Transverse colon (tissue), 4 donors: ENCODE measurements around the gene CCSER2. TPM values are rescaled to one million over a fixed set of nuclear protein-coding genes. Genes with fewer than 3 reads are reported as not detected.

ENCODE experiments used
- DNase-seq: peaks from one replicate; pipeline ENCODE4 v3.0.0-alpha.2; 2019
- H3K27ac ChIP-seq, 4 donors: fragments of 200-600 bp; sonication (generic); 2 replicates each; pipeline ENCODE4 v1.5.1; 2016 to 2018; ENCODE audit warnings: inconsistent platforms in 4 of 4
- H3K27me3 ChIP-seq: fragments of 200-600 bp; sonication (generic); 2 replicates; pipeline ENCODE4 v1.5.1; 2017; ENCODE audit warnings: inconsistent platforms
- H3K36me3 ChIP-seq, 4 donors: fragments of 200-600 bp; sonication (generic); 2 replicates each; pipeline ENCODE4 v1.5.1; 2017 to 2019; ENCODE audit warnings: inconsistent platforms in 4 of 4
- H3K4me1 ChIP-seq, 4 donors: fragments of 200-600 bp; sonication (generic); 2 replicates each; pipeline ENCODE4 v1.5.1; 2017 to 2020; ENCODE audit warnings: inconsistent platforms in 4 of 4
- H3K4me3 ChIP-seq, 4 donors: fragments of 200-600 bp; sonication (generic); 1 replicate in 1 of 4; 2 replicates in 3 of 4; pipeline versions ENCODE4 v1.5.1 to v1.6.1; 2017 to 2019; ENCODE audit warnings: inconsistent platforms in 4 of 4
- H3K9me3 ChIP-seq, 2 donors: fragments of 200-600 bp; sonication (generic); 2 replicates each; pipeline ENCODE4 v1.5.1; 2017 to 2019; ENCODE audit warnings: inconsistent platforms in 2 of 2
- EP300 ChIP-seq: sonication (generic); formaldehyde crosslinking; IDR thresholded peaks from one replicate; pipeline ENCODE4 v1.6.1; 2017; ENCODE audit warnings: antibody characterized with exemption, low read depth
- POLR2A ChIP-seq: fragments of 450-650 bp; IDR thresholded peaks from one replicate; pipeline ENCODE4 v1.6.1; 2016; ENCODE audit warnings: antibody characterized with exemption, mild to moderate bottlenecking, moderate library complexity
- POLR2AphosphoS5 ChIP-seq, 3 donors: sonication (generic); formaldehyde crosslinking; IDR thresholded peaks; one replicate each; pipeline ENCODE4 v1.6.1; 2016; ENCODE audit warnings: antibody characterized with exemption in 3 of 3
- WGBS, 2 donors: methylation state at CpG; one replicate each; pipeline ENCODE4 v1.1.5; 2018; ENCODE audit warnings: low coverage in 1 of 2; 5-methylcytosine and 5-hydroxymethylcytosine counted together
- in situ Hi-C, 4 donors: fragments of 200-750 bp; cut with MboI; loops; one replicate each; pipeline versions ENCODE4 v1.15.0 to v1.15.1; 2017; ENCODE audit warnings: low sequenced_read_pairs in 3 of 4, low pct_ligation_motif_present in 1 of 4, low pct_unique_long_range_greater_than_20kb in 1 of 4
- intact Hi-C: fragments of 100-400 bp; cut with DNase I; formaldehyde crosslinking; loops from one replicate; pipeline ENCODE4 v1.15.1; 2023; ENCODE audit warnings: low total_unique reads
- total RNA-seq, 4 donors: library from RNA; depleted of rRNA; stranded (reverse); fragments of >200 nt; gene quantifications; one replicate each; pipeline ENCODE4 v1.1.0, GENCODE V29; 2016
- TF ChIP-seq, protein P1 (sequence below), 5 experiments: fragments of 200-600 bp in 3 of 5; fragments of 450-650 bp in 2 of 5; sonication (generic) in 3 of 5; IDR thresholded peaks; 1 replicate in 2 of 5; 2 replicates in 3 of 5; pipeline ENCODE4 v1.5.1; 2016 to 2017; ENCODE audit warnings: antibody characterized with exemption in 5 of 5, inconsistent platforms in 3 of 5, mild to moderate bottlenecking in 2 of 5, moderate library complexity in 1 of 5

The CCSER2 gene
- total RNA-seq, 4 donors from 2014 or later, result 20.9 to 45.6 (median 33.7) TPM

DNA sequence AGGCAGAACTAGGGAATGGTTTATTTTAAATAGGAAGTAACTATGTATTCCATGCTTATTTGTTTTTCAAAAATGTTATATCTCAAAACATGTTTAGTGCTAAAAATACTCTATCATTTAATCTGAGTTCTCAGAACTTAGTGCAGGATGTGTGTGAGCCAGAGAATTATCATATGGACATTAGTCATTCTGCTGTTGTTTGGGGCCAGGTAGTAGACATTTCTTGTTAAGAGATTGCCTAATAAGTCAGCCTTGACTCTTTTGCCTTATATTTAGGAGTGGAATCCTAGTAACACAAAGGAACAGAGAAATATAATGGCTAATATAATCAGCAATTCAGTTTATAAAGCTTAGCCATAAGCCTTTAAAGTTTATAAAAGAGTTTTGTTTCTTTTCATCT lies 149.8 kb downstream of the CCSER2 start:
- TF ChIP-seq EP300, result no peak
- TF ChIP-seq, protein P1, sequence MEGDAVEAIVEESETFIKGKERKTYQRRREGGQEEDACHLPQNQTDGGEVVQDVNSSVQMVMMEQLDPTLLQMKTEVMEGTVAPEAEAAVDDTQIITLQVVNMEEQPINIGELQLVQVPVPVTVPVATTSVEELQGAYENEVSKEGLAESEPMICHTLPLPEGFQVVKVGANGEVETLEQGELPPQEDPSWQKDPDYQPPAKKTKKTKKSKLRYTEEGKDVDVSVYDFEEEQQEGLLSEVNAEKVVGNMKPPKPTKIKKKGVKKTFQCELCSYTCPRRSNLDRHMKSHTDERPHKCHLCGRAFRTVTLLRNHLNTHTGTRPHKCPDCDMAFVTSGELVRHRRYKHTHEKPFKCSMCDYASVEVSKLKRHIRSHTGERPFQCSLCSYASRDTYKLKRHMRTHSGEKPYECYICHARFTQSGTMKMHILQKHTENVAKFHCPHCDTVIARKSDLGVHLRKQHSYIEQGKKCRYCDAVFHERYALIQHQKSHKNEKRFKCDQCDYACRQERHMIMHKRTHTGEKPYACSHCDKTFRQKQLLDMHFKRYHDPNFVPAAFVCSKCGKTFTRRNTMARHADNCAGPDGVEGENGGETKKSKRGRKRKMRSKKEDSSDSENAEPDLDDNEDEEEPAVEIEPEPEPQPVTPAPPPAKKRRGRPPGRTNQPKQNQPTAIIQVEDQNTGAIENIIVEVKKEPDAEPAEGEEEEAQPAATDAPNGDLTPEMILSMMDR (IDR thresholded peaks at IDR 0.05), result no peak
- no peak for TF ChIP-seq POLR2AphosphoS5 (IDR thresholded peaks at IDR 0.05)
- no peak for TF ChIP-seq POLR2A
- in situ Hi-C loops, result no loop called here
- Histone ChIP-seq H3K36me3 (peaks cover 0 to 17% (median 4%) of the 10 kb centered on the region in 4 donors), H3K4me1 (no peaks in the 10 kb centered on the region), H3K27ac (no peak overlapping the region), H3K27me3 (no peaks in the 10 kb centered on the region), H3K9me3 (no peaks in the 10 kb centered on the region), H3K4me3 (no peak overlapping the region)
- intact Hi-C loops, result no loop called here
- no peak for DNase-seq

GRCh38 chr10:84478679-84479078 lies 150.3 kb downstream of the CCSER2 start:
- WGBS, 2 donors, result 96 to 100% methylated on average over 1 of the region's 1 CpG
- no peak overlapping the region for H3K4me3 ChIP-seq
- no peak overlapping the region for H3K27ac ChIP-seq
- in situ Hi-C loops (no loop called here), intact Hi-C loops (no loop called here)
- peaks cover 0 to 17% (median 4%) of the 10 kb centered on the region in 4 donors for H3K36me3 ChIP-seq
- H3K9me3 ChIP-seq, result no peaks in the 10 kb centered on the region
- no peaks in the 10 kb centered on the region for H3K4me1 ChIP-seq
- H3K27me3 ChIP-seq, result no peaks in the 10 kb centered on the region
- no peak for DNase-seq
- TF ChIP-seq POLR2AphosphoS5 (IDR thresholded peaks at IDR 0.05) (no peak), POLR2A (no peak), EP300 (no peak)
- TF ChIP-seq, protein P1 (IDR thresholded peaks at IDR 0.05), result no peak

GRCh38 chr10:84484541-84484940 lies 156.2 kb downstream of the CCSER2 start:
- 96 to 99% methylated on average over 2 of the region's 2 CpGs for WGBS, 2 donors
- H3K4me1 ChIP-seq, result no peaks in the 10 kb centered on the region
- intact Hi-C loops (no loop called here), in situ Hi-C loops (no loop called here)
- no peak for DNase-seq
- no peak overlapping the region for H3K27ac ChIP-seq
- no peaks in the 10 kb centered on the region for H3K9me3 ChIP-seq
- peaks cover 0 to 4% (median 0%) of the 10 kb centered on the region in 4 donors for H3K36me3 ChIP-seq
- H3K27me3 ChIP-seq, result no peaks in the 10 kb centered on the region
- TF ChIP-seq POLR2A (no peak), POLR2AphosphoS5 (IDR thresholded peaks at IDR 0.05) (no peak), EP300 (no peak)
- TF ChIP-seq, protein P1 (IDR thresholded peaks at IDR 0.05), result no peak
- H3K4me3 ChIP-seq, result no peak overlapping the region

DNA sequence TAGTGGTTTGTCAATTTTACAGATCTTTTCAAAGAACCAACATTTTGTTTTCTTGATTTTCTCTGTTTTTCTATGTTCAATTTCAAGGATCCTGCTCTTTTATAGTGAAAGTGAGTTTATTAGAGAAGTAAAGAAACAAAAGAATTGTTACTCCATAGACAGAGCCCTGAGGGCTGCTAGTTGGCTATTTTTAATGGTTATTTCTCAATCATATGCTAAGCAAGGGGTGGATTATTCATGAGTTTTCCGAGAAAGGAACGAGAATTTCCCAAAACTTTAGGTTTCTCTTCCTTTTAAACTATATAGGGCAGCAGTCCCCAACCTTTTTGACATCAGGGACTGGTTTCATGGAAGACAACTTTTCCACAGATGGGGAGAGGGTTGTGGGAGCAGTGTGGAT lies 165.0 kb downstream of the CCSER2 start:
- Histone ChIP-seq H3K27ac (no peak overlapping the region), H3K4me1 (peaks cover 0 to 3% (median 0%) of the 10 kb centered on the region in 4 donors), H3K4me3 (no peak overlapping the region), H3K27me3 (no peaks in the 10 kb centered on the region), H3K36me3 (no peaks in the 10 kb centered on the region), H3K9me3 (no peaks in the 10 kb centered on the region)
- DNase-seq, result no peak
- in situ Hi-C loops, result no loop called here
- intact Hi-C loops, result no loop called here
- WGBS, 2 donors, result 86 to 100% methylated on average over 2 of the region's 2 CpGs
- no peak for TF ChIP-seq POLR2AphosphoS5 (IDR thresholded peaks at IDR 0.05)
- no peak for TF ChIP-seq EP300
- TF ChIP-seq, protein P1 (IDR thresholded peaks at IDR 0.05), result no peak
- TF ChIP-seq POLR2A, result no peak
